HG02852 (cell line): ENCODE measurements around the gene IMP4.
A peak's percentile ranks its signal among the peaks of the same experiment; 100 is the strongest.

Experiments
- ATAC-seq: cut with Tn5 transposase; IDR thresholded peaks from one replicate; pipeline ENCODE4 v1.9.1; 2021; ENCODE audit warnings: mild to moderate bottlenecking, moderate library complexity; ENCODE audit not compliant: unreplicated experiment

The IMP4 gene

GRCh38 chr2:130355578-130356431 lies 13.1 kb downstream of the IMP4 start, which contains the start of gene PTPN18:
PTPN18 (plus strand) TSS chr2:130356056; CDS start chr2:130356108, 52 bp downstream.
- peak; percentile 91 for ATAC-seq

- ATAC-seq: no peak
These were observed 15.2 kb downstream of the IMP4 start for GRCh38 chr2:130357864-130358263.

- no peak for ATAC-seq
These were observed 16.0 kb downstream of the IMP4 start for GRCh38 chr2:130358420-130359350.

- no peak for ATAC-seq
These were observed 16.8 kb downstream of the IMP4 start for GRCh38 chr2:130359466-130359865.

GRCh38 chr2:130363479-130363878 lies 20.8 kb downstream of the IMP4 start:
- no peak for ATAC-seq

GRCh38 chr2:130365075-130365474 lies 22.4 kb downstream of the IMP4 start:
- no peak for ATAC-seq

- ATAC-seq: no peak
These were observed 23.3 kb downstream of the IMP4 start for GRCh38 chr2:130365963-130366362.

GRCh38 chr2:130366720-130367119 lies 24.0 kb downstream of the IMP4 start:
- no peak for ATAC-seq

GRCh38 chr2:130368786-130369185 lies 26.1 kb downstream of the IMP4 start:
- no peak for ATAC-seq

GRCh38 chr2:130369311-130369964 lies 26.7 kb downstream of the IMP4 start:
- no peak for ATAC-seq

- no peak for ATAC-seq
These were observed 27.3 kb downstream of the IMP4 start for GRCh38 chr2:130369965-130370341.

- no peak for ATAC-seq
These were observed 27.8 kb downstream of the IMP4 start for GRCh38 chr2:130370490-130370889.

- ATAC-seq: peak; percentile 26
These were observed 29.0 kb downstream of the IMP4 start for GRCh38 chr2:130371723-130372054.

- ATAC-seq: peak; percentile 71
These were observed 29.5 kb downstream of the IMP4 start for GRCh38 chr2:130372055-130372832.

GRCh38 chr2:130372833-130373807 lies 30.4 kb downstream of the IMP4 start:
- ATAC-seq: peak; percentile 0

- no peak for ATAC-seq
These were observed 31.2 kb downstream of the IMP4 start for GRCh38 chr2:130373808-130374365.

- no peak for ATAC-seq
These were observed 32.0 kb downstream of the IMP4 start for GRCh38 chr2:130374587-130375290.
